Kidney (tissue), 14 donors: ENCODE results near the gene BCAS3. TPM values are rescaled to one million over a fixed set of nuclear protein-coding genes. Genes with fewer than 3 reads are reported as not detected.

Source experiments
- DNase-seq, 5 donors: peaks; one replicate each; pipeline ENCODE4 v3.0.0-alpha.2; 2013 to 2020
- FAIRE-seq: peaks from 2 replicates; lab custom pipeline; 2012; peaks lifted over from hg19 to GRCh38; lab: Jason Lieb, UNC
- H3K27ac ChIP-seq, 2 donors: one replicate each; pipeline ENCODE4 v1.7.0; 2013; ENCODE audit warnings: low read depth in 2 of 2, low read length in 2 of 2, inconsistent platforms in 1 of 2
- H3K27me3 ChIP-seq: one replicate; pipeline ENCODE4 v1.7.1; 2013; ENCODE audit warnings: low read length, inconsistent platforms; ENCODE audit not compliant: control insufficient read depth, insufficient read depth
- H3K36me3 ChIP-seq, 3 donors: one replicate each; pipeline versions ENCODE4 v1.7.0 to v1.7.1; 2013; ENCODE audit warnings: low read length in 3 of 3, control low read depth in 1 of 3, inconsistent platforms in 1 of 3; ENCODE audit not compliant: insufficient read depth in 3 of 3, control insufficient read depth in 2 of 3
- H3K4me1 ChIP-seq, 3 donors: one replicate each; pipeline versions ENCODE4 v1.7.0 to v1.7.1; 2013; ENCODE audit warnings: low read length in 3 of 3, inconsistent platforms in 1 of 3, low read depth in 1 of 3; ENCODE audit not compliant: control insufficient read depth in 2 of 3, insufficient read depth in 2 of 3
- H3K4me3 ChIP-seq, 3 donors: one replicate each; pipeline versions ENCODE4 v1.7.0 to v1.8.1; 2013; ENCODE audit warnings: low read length in 3 of 3, control low read depth in 1 of 3, inconsistent platforms in 1 of 3
- H3K9ac ChIP-seq, 3 donors: one replicate each; pipeline versions ENCODE4 v1.7.0 to v1.7.1; 2013; ENCODE audit warnings: low read length in 3 of 3, control low read depth in 1 of 3, inconsistent platforms in 1 of 3
- H3K9me3 ChIP-seq, 3 donors: one replicate each; pipeline versions ENCODE4 v1.7.0 to v1.7.1; 2013; ENCODE audit warnings: low read length in 3 of 3, control low read depth in 1 of 3, inconsistent platforms in 1 of 3; ENCODE audit not compliant: control insufficient read depth in 2 of 3, insufficient read depth in 1 of 3
- CTCF ChIP-seq: IDR thresholded peaks from 3 replicates; pipeline ENCODE4 v1.5.1; 2012; ENCODE audit warnings: mild to moderate bottlenecking, moderate library complexity, borderline replicate concordance; ENCODE audit not compliant: insufficient read depth; ENCODE audit errors: extremely low read depth
- intact Hi-C: fragments of 100-400 bp; cut with DNase I; formaldehyde crosslinking; loops from one replicate; pipeline ENCODE4 v1.11.1; 2022
- polyA plus RNA-seq: library from polyadenylated mRNA; stranded (reverse); fragments of 350-450 nt; fragmentation: Illumina TruSeq; extraction: RNeasy Lipid Tissue Mini Kit (QIAGEN cat#74804); gene quantifications from one replicate; pipeline ENCODE4 v1.2.3, GENCODE V29; 2014; ENCODE audit warnings: low read depth, low replicate concordance; ENCODE audit not compliant: insufficient read depth
- total RNA-seq: library from RNA; stranded (reverse); fragmentation: NEBNext Ultra II Directional; extraction: Animal tissue kit (Norgen Biotek cat#: 25700); gene quantifications from one replicate; pipeline ENCODE4 v1.2.1, GENCODE V29; 2021
- donor health status: control.
- donor health status: control.
- donor health status: control.
- donor health status: control.
- donor health status: control.
- donor health status: DM: yes; HTN: yes; CAD: no.
- donor health status: Normal renal cell carcinoma (clear cell type).

BCAS3 gene
- total and polyA plus RNA-seq, 2 donors from 2014 or later: 18.3 to 44.1 TPM

DNA sequence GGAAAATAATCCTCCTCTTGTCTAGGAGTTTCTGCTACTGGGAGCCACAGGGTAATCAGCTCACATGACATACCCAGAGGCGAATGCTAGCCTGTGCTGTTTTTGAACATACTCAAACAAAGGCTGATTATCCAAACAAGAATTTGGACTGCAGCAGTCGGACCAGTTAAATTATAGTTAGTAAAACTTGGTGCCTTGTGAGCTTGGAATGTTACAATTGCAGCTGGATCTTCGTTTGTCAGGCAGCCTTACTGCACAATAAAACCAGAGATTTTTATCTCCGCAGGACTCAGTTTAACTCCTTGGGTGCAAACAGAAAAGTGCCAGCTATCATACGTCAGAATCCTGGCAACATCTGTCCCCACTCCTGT lies 558.2 kb downstream of the BCAS3 start:
- intact Hi-C loops: no loop called here
- no peak for FAIRE-seq

DNA sequence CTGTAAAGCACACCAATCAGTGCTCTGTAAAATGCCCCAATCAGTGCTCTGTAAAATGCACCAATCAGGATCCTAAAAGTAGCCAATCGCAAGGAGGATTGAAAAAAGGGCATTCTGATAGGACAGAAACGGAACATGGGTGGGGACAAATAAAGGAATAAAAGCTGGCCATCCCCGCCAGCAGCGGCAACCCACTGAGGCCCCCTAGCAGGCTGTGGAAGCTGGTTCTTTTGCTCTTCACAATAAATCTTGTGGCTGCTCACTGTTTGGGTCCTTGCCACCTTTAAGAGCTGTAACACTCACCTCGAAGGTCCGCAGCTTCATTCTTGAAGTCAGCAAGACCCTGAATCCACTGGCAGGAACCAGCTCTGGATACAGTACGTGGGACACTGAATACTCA lies 559.6 kb downstream of the BCAS3 start:
- H3K27ac ChIP-seq: no peak overlapping the region
- DNase-seq (no peak), FAIRE-seq (no peak)
- peaks cover 11 to 20% (median 18%) of the 10 kb centered on the region in 3 donors for H3K4me1 ChIP-seq
- H3K9me3 ChIP-seq: no peaks in the 10 kb centered on the region
- intact Hi-C loops: no loop called here
- no peak overlapping the region for H3K9ac ChIP-seq
- H3K4me3 ChIP-seq: no peak overlapping the region
- no peaks in the 10 kb centered on the region for H3K27me3 ChIP-seq
- H3K36me3 ChIP-seq: no peaks in the 10 kb centered on the region
- no peak for TF ChIP-seq CTCF

More for the DNA sequence above, 558.2 kb downstream of the BCAS3 start:
- Histone ChIP-seq H3K4me1 (peaks cover 11 to 20% (median 18%) of the 10 kb centered on the region in 3 donors), H3K36me3 (no peaks in the 10 kb centered on the region), H3K4me3 (no peak overlapping the region), H3K27ac (peak overlapping the region in 1 of 2 donors; percentile 27), H3K9me3 (no peaks in the 10 kb centered on the region), H3K9ac (no peak overlapping the region), H3K27me3 (no peaks in the 10 kb centered on the region)
- DNase-seq: peak in 3 of 5 donors; percentile 52 to 67 (median 61)
- no peak for TF ChIP-seq CTCF

GRCh38 chr17:61238455-61238933 lies 560.8 kb downstream of the BCAS3 start:
- TF ChIP-seq CTCF: no peak
- peak overlapping the region in 1 of 2 donors; percentile 41 for H3K27ac ChIP-seq
- H3K4me1 ChIP-seq: peaks cover 11 to 20% (median 18%) of the 10 kb centered on the region in 3 donors
- no peak overlapping the region for H3K9ac ChIP-seq
- intact Hi-C loops: no loop called here
- DNase-seq (peak in 1 of 5 donors; percentile 33), FAIRE-seq (no peak)
- no peaks in the 10 kb centered on the region for H3K36me3 ChIP-seq
- no peak overlapping the region for H3K4me3 ChIP-seq
- no peaks in the 10 kb centered on the region for H3K9me3 ChIP-seq
- no peaks in the 10 kb centered on the region for H3K27me3 ChIP-seq

DNA sequence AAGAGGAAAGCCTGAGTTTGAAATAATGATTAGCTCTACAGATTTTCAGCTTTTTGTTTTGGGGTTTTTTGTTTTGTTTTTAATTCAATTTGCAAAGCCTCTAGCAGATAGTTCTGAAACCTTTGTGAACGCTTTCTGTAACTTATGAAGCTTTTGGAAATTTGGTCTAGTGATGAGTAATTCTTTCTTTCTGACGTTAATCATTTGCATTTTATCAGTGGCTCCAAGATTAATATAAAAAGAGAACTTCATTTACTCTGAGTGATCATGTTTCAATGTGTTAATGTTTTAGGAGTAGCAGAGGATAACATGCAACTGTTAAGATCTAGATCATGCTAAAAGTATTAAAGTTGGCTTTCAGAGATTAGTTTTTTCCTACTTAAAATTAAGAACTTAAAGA lies 561.7 kb downstream of the BCAS3 start:
- no peak for DNase-seq
- intact Hi-C loops: no loop called here
- H3K36me3 ChIP-seq: no peaks in the 10 kb centered on the region
- peaks cover 11 to 16% (median 15%) of the 10 kb centered on the region in 3 donors for H3K4me1 ChIP-seq
- no peaks in the 10 kb centered on the region for H3K9me3 ChIP-seq
- H3K27ac ChIP-seq: no peak overlapping the region
- H3K9ac ChIP-seq: no peak overlapping the region
- TF ChIP-seq CTCF: no peak
- FAIRE-seq: no peak
- H3K4me3 ChIP-seq: no peak overlapping the region
- H3K27me3 ChIP-seq: no peaks in the 10 kb centered on the region
